Measurements from ENCODE around the gene NRARP. TPM values are rescaled to one million over a fixed set of nuclear protein-coding genes. Genes with fewer than 3 reads are reported as not detected.

The NRARP gene
- total and polyA plus RNA-seq, 2 of the 8 experiments (the other 6 are each of a cell fraction or from before 2014, with no cell fraction given) = 32.5 to 37.2 TPM

DNA sequence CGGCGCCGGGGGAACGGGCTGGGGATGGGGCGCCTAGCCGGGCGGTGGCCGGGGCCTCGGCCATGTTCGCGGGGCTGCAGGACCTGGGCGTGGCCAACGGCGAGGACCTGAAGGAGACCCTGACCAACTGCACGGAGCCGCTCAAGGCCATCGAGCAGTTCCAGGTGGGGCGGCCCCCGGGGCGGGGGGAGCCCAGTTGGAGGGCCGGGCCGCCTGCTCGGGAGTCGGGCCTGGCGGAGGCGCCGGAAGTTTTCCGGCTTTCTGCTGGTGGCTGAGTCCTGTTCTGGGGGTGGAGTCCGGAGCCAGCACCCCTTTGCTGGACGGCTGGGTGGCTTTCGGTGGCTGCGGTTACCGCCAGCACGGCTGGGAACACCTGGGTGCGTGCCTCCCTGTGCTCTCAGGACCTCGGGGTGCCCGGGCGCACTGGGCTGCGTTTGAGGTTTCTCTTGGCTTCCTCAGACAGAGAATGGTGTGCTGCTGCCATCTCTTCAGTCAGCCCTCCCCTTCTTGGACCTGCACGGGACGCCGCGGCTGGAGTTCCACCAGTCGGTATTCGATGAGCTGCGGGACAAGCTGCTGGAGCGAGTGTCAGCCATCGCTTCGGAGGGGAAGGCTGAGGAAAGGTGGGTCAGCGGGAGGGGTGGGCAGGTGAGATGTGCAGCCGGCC, 46.5 kb downstream of the NRARP start (continued):
- TF ChIP-seq, protein P1, sequence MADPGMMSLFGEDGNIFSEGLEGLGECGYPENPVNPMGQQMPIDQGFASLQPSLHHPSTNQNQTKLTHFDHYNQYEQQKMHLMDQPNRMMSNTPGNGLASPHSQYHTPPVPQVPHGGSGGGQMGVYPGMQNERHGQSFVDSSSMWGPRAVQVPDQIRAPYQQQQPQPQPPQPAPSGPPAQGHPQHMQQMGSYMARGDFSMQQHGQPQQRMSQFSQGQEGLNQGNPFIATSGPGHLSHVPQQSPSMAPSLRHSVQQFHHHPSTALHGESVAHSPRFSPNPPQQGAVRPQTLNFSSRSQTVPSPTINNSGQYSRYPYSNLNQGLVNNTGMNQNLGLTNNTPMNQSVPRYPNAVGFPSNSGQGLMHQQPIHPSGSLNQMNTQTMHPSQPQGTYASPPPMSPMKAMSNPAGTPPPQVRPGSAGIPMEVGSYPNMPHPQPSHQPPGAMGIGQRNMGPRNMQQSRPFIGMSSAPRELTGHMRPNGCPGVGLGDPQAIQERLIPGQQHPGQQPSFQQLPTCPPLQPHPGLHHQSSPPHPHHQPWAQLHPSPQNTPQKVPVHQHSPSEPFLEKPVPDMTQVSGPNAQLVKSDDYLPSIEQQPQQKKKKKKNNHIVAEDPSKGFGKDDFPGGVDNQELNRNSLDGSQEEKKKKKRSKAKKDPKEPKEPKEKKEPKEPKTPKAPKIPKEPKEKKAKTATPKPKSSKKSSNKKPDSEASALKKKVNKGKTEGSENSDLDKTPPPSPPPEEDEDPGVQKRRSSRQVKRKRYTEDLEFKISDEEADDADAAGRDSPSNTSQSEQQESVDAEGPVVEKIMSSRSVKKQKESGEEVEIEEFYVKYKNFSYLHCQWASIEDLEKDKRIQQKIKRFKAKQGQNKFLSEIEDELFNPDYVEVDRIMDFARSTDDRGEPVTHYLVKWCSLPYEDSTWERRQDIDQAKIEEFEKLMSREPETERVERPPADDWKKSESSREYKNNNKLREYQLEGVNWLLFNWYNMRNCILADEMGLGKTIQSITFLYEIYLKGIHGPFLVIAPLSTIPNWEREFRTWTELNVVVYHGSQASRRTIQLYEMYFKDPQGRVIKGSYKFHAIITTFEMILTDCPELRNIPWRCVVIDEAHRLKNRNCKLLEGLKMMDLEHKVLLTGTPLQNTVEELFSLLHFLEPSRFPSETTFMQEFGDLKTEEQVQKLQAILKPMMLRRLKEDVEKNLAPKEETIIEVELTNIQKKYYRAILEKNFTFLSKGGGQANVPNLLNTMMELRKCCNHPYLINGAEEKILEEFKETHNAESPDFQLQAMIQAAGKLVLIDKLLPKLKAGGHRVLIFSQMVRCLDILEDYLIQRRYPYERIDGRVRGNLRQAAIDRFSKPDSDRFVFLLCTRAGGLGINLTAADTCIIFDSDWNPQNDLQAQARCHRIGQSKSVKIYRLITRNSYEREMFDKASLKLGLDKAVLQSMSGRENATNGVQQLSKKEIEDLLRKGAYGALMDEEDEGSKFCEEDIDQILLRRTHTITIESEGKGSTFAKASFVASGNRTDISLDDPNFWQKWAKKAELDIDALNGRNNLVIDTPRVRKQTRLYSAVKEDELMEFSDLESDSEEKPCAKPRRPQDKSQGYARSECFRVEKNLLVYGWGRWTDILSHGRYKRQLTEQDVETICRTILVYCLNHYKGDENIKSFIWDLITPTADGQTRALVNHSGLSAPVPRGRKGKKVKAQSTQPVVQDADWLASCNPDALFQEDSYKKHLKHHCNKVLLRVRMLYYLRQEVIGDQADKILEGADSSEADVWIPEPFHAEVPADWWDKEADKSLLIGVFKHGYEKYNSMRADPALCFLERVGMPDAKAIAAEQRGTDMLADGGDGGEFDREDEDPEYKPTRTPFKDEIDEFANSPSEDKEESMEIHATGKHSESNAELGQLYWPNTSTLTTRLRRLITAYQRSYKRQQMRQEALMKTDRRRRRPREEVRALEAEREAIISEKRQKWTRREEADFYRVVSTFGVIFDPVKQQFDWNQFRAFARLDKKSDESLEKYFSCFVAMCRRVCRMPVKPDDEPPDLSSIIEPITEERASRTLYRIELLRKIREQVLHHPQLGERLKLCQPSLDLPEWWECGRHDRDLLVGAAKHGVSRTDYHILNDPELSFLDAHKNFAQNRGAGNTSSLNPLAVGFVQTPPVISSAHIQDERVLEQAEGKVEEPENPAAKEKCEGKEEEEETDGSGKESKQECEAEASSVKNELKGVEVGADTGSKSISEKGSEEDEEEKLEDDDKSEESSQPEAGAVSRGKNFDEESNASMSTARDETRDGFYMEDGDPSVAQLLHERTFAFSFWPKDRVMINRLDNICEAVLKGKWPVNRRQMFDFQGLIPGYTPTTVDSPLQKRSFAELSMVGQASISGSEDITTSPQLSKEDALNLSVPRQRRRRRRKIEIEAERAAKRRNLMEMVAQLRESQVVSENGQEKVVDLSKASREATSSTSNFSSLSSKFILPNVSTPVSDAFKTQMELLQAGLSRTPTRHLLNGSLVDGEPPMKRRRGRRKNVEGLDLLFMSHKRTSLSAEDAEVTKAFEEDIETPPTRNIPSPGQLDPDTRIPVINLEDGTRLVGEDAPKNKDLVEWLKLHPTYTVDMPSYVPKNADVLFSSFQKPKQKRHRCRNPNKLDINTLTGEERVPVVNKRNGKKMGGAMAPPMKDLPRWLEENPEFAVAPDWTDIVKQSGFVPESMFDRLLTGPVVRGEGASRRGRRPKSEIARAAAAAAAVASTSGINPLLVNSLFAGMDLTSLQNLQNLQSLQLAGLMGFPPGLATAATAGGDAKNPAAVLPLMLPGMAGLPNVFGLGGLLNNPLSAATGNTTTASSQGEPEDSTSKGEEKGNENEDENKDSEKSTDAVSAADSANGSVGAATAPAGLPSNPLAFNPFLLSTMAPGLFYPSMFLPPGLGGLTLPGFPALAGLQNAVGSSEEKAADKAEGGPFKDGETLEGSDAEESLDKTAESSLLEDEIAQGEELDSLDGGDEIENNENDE (IDR thresholded peaks at IDR 0.05; ENCODE audit: insufficient replicate concordance, low read length) = no peak
